ENCODE measurements around the gene NEURL4.
"Not testable (repeated sequence)": the region's sequence is repeated elsewhere in the genome, so short reads cannot be mapped to it uniquely, and the experiment has no call there.

Gene NEURL4

DNA sequence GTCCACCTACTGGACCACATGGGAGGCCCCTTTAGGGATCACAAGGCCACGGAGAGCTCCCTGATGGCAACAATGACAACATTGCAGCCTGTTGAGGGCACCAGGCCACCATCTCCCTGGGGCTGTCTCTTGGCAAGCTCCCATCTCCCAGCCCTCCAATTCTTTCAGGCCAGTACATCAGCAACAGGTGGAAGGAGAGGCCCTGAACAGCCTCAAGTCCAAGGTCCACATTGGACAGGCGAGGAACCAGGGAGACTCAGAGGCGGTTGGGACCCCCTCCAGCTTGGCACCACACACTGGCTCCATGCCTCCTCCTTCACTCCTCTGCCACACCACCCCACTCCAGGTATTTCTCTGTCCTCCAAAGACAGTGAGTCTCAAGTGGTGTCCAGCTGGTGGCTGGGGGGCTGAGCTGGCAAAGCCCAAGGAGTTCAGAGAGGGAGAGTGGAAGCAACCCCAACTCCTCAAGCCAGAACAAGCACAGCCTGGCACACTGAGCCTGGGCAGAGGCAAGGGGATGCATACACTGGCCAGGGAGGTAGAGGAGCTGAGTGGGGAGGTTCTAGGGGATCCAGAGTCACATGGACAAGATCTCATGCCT is 5.9 kb upstream of the NEURL4 start:
- H3K4me3 ChIP-seq = no peak overlapping the region
- no peak for DNase-seq (ENCODE audit: low spot score)
- H3K27ac ChIP-seq = no peak overlapping the region
- TF ChIP-seq, protein P1, sequence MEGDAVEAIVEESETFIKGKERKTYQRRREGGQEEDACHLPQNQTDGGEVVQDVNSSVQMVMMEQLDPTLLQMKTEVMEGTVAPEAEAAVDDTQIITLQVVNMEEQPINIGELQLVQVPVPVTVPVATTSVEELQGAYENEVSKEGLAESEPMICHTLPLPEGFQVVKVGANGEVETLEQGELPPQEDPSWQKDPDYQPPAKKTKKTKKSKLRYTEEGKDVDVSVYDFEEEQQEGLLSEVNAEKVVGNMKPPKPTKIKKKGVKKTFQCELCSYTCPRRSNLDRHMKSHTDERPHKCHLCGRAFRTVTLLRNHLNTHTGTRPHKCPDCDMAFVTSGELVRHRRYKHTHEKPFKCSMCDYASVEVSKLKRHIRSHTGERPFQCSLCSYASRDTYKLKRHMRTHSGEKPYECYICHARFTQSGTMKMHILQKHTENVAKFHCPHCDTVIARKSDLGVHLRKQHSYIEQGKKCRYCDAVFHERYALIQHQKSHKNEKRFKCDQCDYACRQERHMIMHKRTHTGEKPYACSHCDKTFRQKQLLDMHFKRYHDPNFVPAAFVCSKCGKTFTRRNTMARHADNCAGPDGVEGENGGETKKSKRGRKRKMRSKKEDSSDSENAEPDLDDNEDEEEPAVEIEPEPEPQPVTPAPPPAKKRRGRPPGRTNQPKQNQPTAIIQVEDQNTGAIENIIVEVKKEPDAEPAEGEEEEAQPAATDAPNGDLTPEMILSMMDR (IDR thresholded peaks at IDR 0.05) = no peak

DNA sequence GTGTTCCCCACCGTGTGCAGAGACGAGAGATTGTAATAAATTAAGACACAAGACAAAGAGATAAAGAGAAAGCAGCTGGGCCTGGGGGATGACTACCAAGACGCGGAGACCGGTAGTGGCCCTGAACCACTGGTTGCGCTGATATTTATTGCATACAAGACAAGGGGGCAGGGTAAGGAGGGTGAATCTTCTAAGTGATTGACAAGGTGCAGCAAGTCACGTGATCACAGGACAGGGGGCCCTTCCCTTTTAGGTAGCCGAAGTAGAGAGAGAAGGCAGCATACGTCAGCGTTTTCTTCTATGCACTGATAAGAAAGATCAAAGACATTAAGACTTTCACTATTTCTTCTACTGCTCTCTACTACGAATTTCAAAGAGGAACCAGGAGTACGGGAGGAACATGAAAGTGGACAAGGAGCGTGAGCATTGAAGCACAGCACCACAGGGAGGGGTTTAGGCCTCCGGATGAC is 3.5 kb upstream of the NEURL4 start:
- not testable (repeated sequence) for H3K27ac ChIP-seq; DNase-seq (ENCODE audit: low spot score); H3K4me3 ChIP-seq

DNA sequence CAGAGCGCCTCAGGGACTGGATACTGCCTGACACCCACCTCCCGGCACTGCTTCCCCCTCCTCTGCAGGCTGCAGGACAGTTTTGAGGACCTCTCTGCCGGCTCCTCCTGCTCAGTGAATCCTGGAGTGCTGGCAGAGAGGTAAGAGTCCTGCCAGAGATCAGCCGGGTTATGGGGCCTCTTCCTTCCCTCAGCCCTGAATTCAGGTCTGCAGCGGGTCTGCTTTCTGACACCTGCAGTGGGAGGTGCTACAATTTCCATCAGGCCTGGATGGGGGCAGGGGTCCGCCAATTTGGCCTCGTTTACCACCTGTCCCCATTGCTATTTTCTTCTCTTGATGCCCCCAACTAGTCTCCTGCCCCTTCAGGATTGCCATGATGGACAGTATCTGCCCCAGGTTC is 3.0 kb upstream of the NEURL4 start:
- no peak overlapping the region for H3K27ac ChIP-seq
- DNase-seq (ENCODE audit: low spot score) = no peak

DNA sequence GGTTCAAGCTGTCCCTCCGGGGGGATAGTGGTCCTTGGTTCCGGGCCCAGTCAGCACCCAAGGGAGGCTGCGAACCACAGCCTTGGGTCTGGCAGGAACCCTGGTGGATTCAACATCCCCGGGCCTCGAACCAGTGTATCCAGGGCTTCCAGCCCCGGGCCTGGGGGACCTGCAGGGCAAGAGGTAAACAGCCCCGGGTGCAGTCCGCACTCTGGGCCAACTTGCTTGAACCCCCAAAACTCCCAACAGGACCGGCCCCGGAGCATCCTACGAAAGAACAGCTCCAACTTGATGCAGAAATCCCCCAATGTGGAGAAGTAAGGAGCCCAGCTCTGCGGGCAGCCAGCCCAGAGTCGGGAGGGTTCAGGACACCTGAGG is 1.5 kb upstream of the NEURL4 start:
- TF ChIP-seq, protein P1 (IDR thresholded peaks at IDR 0.05) = no peak
- Histone ChIP-seq H3K4me3 (peak overlapping the region; percentile 81), H3K27ac (peak overlapping the region; percentile 90 to 97)
- peak; percentile 79 for DNase-seq (ENCODE audit: low spot score)

More for the DNA sequence above, 3.0 kb upstream of the NEURL4 start:
- no peak overlapping the region for H3K4me3 ChIP-seq
- TF ChIP-seq, protein P1 (IDR thresholded peaks at IDR 0.05) = no peak

DNA sequence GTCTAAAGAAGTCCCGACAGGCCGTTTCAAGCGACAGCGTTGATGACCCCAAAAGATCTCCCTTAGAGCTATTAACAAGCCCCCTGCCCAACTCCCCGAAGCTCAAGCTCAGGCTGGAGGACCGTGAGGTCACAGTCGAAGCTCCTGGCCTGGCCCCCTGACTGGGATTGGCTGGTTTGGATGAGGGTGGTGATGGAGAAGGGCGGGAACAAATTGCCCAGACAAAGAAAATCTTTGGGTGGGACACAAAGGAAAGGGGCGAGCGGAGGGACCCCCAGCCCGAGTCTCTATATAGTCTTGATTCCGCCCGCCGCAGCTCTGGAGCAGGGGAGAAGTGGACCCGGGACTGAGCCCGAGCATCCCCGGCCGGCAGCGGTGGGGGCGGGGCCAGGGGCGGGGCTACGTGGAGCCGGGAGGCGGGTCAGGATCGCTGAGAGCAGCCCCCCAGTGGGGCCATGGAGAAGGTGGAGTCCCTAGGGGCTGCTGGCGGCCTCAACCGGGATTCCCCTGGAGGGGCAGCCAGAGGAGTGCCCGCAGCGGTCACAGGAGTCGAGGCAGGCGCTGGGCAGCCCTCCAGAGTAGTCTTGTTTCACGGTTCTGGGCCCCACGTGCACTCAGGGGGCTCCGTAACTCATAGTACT is 982 bp upstream of the NEURL4 start:
- DNase-seq (ENCODE audit: low spot score) = peak; percentile 91
- TF ChIP-seq, protein P1 (IDR thresholded peaks at IDR 0.05) = no peak
- H3K27ac ChIP-seq = peak overlapping the region; percentile 90 to 97
- peak overlapping the region; percentile 81 for H3K4me3 ChIP-seq

DNA sequence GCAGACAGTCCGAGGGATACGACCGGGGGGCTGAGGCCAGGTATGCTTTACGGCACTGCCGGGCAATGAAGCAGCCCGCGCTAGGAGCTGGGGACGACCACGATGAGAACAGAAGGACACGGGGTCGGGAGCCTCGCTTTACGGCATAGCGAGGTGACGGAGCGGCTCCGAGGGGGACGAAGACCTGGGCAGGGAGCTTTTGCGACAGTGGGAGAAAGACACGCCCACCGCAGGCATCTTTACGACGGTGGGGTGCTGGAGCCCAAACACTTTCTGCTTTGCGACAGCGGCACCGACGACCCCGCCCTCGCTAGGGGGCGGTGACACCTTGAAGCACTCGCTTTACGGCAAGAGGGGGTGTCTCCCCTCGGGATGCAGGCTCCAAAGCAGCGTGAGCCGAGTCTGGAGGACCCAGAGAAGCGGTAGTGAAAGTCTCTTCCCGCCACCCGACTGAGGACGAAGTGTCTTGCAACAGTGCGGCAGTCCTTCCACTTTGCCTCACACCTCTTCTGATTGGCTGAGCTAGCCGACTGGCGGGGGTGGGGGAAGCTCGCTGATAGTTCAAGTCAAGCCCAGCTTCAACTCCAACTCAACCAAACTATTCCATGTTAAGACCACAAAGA is 350 bp upstream of the NEURL4 start:
- H3K4me3 ChIP-seq = peak overlapping the region; percentile 81
- DNase-seq (ENCODE audit: low spot score) = peak; percentile 99
- TF ChIP-seq, protein P1 (IDR thresholded peaks at IDR 0.05) = no peak
- H3K27ac ChIP-seq = peak overlapping the region; percentile 90 to 97

DNA sequence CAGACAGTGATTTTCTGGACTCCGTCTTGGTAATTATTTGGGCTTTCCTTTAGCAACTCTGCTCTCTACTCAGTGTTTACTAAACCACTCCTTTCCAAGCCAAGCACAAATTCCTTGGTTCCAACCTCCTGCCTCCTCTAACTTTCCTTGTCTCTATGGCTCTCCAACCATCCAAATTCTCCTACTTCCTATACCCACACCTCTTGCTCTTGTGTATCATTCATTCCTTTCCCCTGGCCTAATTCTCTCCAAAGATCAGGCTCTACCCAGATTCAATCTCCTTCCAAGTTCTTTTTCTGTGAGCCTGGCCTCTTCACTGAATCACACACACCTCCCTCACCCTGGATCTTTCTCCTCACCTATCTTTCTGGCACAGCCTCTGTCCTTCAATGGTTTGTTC is 1.1 kb downstream of the NEURL4 start:
- no peak for DNase-seq (ENCODE audit: low spot score)
- no peak overlapping the region for H3K27ac ChIP-seq
- H3K4me3 ChIP-seq = no peak overlapping the region
- TF ChIP-seq, protein P1 (IDR thresholded peaks at IDR 0.05) = no peak
